AG04449 (cell line): Measurements from ENCODE around the gene DENND4B.

Source experiments
- CTCF ChIA-PET: fragments of 350-600 bp; formaldehyde crosslinking; extraction: SDS; loops from one replicate; lab custom pipeline; 2021; ENCODE audit warnings: antibody characterized with exemption; lab: Yijun Ruan, JAX
- POLR2A ChIA-PET: fragments of 400-600, 350-600 bp; formaldehyde crosslinking; extraction: SDS; loops from one replicate; lab custom pipeline; 2020; ENCODE audit warnings: antibody characterized with exemption, inconsistent platforms; lab: Yijun Ruan, JAX
- DNase-seq: peaks from one replicate; pipeline ENCODE4 v3.0.0-alpha.2; 2010; ENCODE audit warnings: low read depth, low spot score
- H3K4me3 ChIP-seq: 2 replicates; pipeline ENCODE4 v1.5.1; 2011; ENCODE audit warnings: low read depth, mild to moderate bottlenecking, control low read depth, low read length
- TF ChIP-seq, protein P1 (sequence below): IDR thresholded peaks from one replicate; pipeline ENCODE4 v1.5.1; 2011; ENCODE audit warnings: mild to moderate bottlenecking, moderate library complexity, low read length, control low read depth, inconsistent platforms; ENCODE audit not compliant: insufficient read depth; ENCODE audit errors: missing control alignments

Gene DENND4B

DNA sequence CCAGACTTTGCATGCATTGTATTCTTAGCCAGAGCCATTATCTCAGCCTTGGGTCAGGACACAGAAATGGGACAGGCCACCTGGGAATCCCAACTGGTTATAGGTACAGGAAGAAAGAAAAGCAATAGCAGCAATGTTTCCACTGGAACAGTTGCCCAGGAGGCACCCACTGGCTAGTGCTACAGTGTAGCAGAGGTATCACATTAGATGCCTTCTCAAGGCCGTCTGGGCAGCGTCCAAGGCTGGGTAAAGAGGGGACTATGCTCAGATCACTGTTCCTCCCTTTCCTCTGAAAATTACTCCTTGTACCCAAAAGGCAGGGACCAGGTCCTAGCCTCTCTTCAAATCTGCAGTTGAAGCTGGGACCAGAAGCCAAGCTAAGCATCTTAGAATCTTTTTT, 23.8 kb upstream of the DENND4B start:
- no peak for DNase-seq
- ChIA-PET CTCF (interaction anchor here (1.0 kb wide), 1 partner anchor 16 kb away, joined by 3 read pairs; the partner anchor contains the start of gene RAB13), POLR2A (interaction anchor here (1.4 kb wide), 1 partner anchor 21 kb away, joined by 3 read pairs; no protein-coding TSS in a partner anchor)
- TF ChIP-seq, protein P1, sequence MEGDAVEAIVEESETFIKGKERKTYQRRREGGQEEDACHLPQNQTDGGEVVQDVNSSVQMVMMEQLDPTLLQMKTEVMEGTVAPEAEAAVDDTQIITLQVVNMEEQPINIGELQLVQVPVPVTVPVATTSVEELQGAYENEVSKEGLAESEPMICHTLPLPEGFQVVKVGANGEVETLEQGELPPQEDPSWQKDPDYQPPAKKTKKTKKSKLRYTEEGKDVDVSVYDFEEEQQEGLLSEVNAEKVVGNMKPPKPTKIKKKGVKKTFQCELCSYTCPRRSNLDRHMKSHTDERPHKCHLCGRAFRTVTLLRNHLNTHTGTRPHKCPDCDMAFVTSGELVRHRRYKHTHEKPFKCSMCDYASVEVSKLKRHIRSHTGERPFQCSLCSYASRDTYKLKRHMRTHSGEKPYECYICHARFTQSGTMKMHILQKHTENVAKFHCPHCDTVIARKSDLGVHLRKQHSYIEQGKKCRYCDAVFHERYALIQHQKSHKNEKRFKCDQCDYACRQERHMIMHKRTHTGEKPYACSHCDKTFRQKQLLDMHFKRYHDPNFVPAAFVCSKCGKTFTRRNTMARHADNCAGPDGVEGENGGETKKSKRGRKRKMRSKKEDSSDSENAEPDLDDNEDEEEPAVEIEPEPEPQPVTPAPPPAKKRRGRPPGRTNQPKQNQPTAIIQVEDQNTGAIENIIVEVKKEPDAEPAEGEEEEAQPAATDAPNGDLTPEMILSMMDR = no peak
- H3K4me3 ChIP-seq = no peak overlapping the region

DNA sequence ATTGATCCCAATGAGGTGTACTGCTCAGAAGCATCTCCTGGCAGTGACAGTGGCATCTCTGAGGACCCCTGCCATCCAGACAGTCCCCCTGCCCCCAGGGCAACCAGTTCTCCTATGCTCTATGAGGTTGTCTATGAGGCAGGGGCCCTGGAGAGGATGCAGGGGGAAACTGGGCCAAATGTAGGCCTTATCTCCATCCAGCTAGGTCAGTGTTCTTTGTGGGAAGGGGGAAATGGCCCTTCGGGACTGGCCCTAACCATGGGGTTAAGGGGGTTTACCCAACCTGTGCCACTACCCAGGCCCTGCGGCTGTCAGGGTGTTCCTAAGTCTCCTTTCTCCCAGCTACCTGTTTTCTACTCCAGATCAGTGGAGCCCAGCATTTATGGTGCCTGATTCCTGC, 22.5 kb upstream of the DENND4B start:
- TF ChIP-seq, protein P1 = no peak
- CTCF ChIA-PET = interaction anchor here (1.1 to 4.8 kb wide), 6 partner anchors 9 to 291 kb away, joined by 3 to 45 read pairs (median 14); partner anchors contain the start of genes DENND4B, JTB, NPR1 and RAB13
- no peak overlapping the region for H3K4me3 ChIP-seq
- no peak for DNase-seq
- POLR2A ChIA-PET = interaction anchor here (3.7 kb wide), 1 partner anchor 8 kb away, joined by 44 read pairs; the partner anchor contains the start of gene JTB

DNA sequence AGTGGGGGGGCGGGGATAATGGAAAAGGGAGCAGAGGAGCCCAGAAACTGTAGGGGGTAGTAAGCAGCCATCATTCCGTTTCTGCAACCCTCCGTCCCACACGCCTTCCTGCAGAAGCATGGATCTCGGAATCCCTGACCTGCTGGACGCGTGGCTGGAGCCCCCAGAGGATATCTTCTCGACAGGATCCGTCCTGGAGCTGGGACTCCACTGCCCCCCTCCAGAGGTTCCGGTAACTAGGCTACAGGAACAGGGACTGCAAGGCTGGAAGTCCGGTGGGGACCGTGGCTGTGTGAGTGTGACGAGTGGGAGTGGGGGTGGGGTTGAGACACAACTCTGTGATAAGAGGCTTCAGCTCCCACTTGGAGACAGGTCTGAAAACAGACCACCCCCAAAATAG, 21.9 kb upstream of the DENND4B start:
- CTCF ChIA-PET = interaction anchor here (1.1 to 4.8 kb wide), 8 partner anchors 9 to 290 kb away, joined by 3 to 45 read pairs (median 8); partner anchors contain the start of genes DENND4B, JTB, NPR1 and RAB13
- no peak for DNase-seq
- H3K4me3 ChIP-seq = peak overlapping the region; percentile 73
- POLR2A ChIA-PET = interaction anchor here (1.5 to 3.7 kb wide), 4 partner anchors 9 to 341 kb away, joined by 4 to 44 read pairs (median 12); partner anchors contain the start of genes CRTC2, DENND4B, JTB and S100A13
- TF ChIP-seq, protein P1 = no peak

DNA sequence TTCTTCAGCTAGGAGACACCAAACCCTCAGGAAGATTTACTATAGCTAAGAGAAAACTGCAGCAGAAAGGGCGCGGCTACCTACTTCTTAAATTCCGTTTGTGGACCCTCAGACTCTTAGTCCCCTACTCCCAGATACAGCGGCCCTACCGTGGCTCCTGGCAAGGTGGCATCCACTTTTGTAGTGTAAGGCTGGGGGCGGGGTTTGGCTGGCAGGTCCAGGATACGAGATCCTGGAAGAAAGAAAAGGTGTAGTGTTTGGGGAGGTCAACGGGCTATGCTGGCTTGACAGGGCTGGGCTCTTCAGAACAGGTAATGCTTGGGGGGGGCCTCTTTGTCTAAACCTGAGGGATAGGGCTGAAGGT, 21.5 kb upstream of the DENND4B start:
- TF ChIP-seq, protein P1 = no peak
- H3K4me3 ChIP-seq = peak overlapping the region; percentile 73
- POLR2A ChIA-PET = interaction anchor here (1.0 to 3.7 kb wide), 8 partner anchors 9 to 341 kb away, joined by 3 to 44 read pairs (median 6); partner anchors contain the start of genes CRTC2, DENND4B, JTB and RAB13
- CTCF ChIA-PET = interaction anchor here (0.9 to 4.8 kb wide), 12 partner anchors 10 to 290 kb away, joined by 3 to 45 read pairs (median 6); partner anchors contain the start of genes DENND4B, JTB, NPR1 and RAB13
- no peak for DNase-seq

DNA sequence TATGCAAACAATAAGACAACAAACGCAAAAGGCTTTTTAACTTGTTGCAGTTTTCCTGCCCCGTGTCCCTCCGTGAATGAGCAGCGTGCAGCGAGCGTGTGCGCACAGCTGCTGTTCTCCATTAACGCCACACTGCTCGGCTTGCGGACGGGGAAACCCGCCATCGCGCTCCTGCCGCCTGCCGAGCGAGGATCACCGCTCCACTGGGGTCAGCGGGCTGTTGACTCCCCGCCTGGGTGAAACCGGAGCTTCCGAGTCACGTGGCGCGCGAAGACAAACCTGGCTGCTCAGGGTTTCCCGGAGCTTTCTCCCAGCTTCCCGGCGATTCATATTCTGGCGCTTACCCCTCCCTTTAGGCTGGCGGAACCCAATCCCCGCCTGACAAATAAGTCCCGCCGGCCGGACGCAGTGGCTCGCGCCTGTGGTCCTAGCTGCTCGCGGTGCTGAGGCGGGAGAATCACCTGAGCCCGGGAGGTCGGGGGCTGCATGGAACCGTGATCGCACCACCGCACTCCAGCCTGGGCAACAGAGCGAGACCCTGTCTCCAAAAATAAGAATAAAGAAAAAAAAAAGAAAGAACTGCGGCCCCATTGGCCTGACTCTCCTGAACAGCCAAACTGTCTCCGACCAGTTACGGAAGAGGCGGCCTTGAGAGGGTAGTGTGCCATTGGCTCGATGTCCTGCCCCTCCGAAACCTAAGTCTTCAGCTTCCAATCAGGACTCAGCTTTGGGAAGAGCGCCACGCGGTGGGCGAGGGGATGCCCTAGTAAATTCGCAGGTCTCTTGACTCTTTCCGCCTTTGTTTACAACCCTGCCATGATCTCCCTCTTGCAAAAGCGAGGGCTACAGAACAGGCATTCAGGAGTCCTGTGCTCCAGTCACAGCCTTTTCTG, 20.8 kb upstream of the DENND4B start, which contains the start of gene CREB3L4:
Gene CREB3L4, plus strand, starts transcription at position 796 of the 893 bp plus-strand sequence. CDS start 624 bp downstream, outside the sequence.
- POLR2A ChIA-PET = interaction anchor here (0.9 to 3.7 kb wide), 9 partner anchors 9 to 340 kb away, joined by 3 to 44 read pairs (median 4); partner anchors contain the start of genes CRTC2, DENND4B, JTB and RAB13
- H3K4me3 ChIP-seq = peak within 1 kb of the TSS; percentile 73
- CTCF ChIA-PET = interaction anchor here (0.9 to 4.8 kb wide), 14 partner anchors 10 to 290 kb away, joined by 3 to 45 read pairs (median 6); partner anchors contain the start of genes DENND4B, JTB, NPR1 and RAB13
- TF ChIP-seq, protein P1 = peak; percentile 59
- DNase-seq = peak; percentile 90
